Stimulated activated CD4-positive, alpha-beta T cell treated with anti-CD3 and anti-CD28 coated beads, Interleukin-12 subunit alpha, Interleukin-12 subunit beta, amount 100 ng/mL, for 48 hours (primary cell): Measurements from ENCODE around the gene ESPN.

Source experiments
- DNase-seq, 3 donors: peaks; one replicate each; pipeline ENCODE4 v3.0.0-alpha.2; 2020; ENCODE audit warnings: low read depth in 2 of 3, low spot score in 1 of 3

ESPN gene

GRCh38 chr1:6508816-6509189 is 84.2 kb downstream of the ESPN start:
- DNase-seq = no peak

- DNase-seq = no peak
These were observed 84.8 kb downstream of the ESPN start for GRCh38 chr1:6509220-6509918.

GRCh38 chr1:6509919-6510291 is 85.3 kb downstream of the ESPN start:
- DNase-seq = no peak

- no peak for DNase-seq
These were observed 85.9 kb downstream of the ESPN start for GRCh38 chr1:6510493-6510892.
